Osteocyte (in vitro differentiated cells): Measurements from ENCODE around the gene RNF217. TPM values are rescaled to one million over a fixed set of nuclear protein-coding genes. Genes with fewer than 3 reads are reported as not detected.
A peak's percentile ranks its signal among the peaks of the same experiment; 100 is the strongest.

Experiments
- DNase-seq: peaks from one replicate; pipeline ENCODE4 v3.0.0; 2021; ENCODE audit warnings: mixed read lengths; ENCODE audit not compliant: unreplicated experiment; ENCODE audit errors: extremely low spot score
- H3K27ac Mint-ChIP-seq: one replicate; pipeline ENCODE4 v1.8.0; 2021; ENCODE audit warnings: mild to moderate bottlenecking, mixed read lengths; ENCODE audit not compliant: unreplicated experiment
- H3K27me3 Mint-ChIP-seq: one replicate; pipeline ENCODE4 v1.8.0; 2021; ENCODE audit warnings: mixed read lengths; ENCODE audit not compliant: unreplicated experiment
- H3K36me3 Mint-ChIP-seq: one replicate; pipeline ENCODE4 v1.8.0; 2021; ENCODE audit warnings: mixed read lengths; ENCODE audit not compliant: unreplicated experiment
- H3K4me1 Mint-ChIP-seq: one replicate; pipeline ENCODE4 v1.8.0; 2021; ENCODE audit warnings: mixed read lengths; ENCODE audit not compliant: unreplicated experiment
- H3K4me3 Mint-ChIP-seq: one replicate; pipeline ENCODE4 v1.8.0; 2021; ENCODE audit warnings: mild to moderate bottlenecking, moderate library complexity, mixed read lengths; ENCODE audit not compliant: unreplicated experiment
- H3K9me3 Mint-ChIP-seq: one replicate; pipeline ENCODE4 v1.8.0; 2021; ENCODE audit warnings: mixed read lengths; ENCODE audit not compliant: unreplicated experiment
- CTCF ChIP-seq: fragments of 200-600 bp; sonication (generic); IDR thresholded peaks from 2 replicates; pipeline ENCODE4 v1.5.0; 2021; ENCODE audit warnings: antibody characterized with exemption, mild to moderate bottlenecking, moderate library complexity
- total RNA-seq: library from RNA; stranded (reverse); gene quantifications from 2 replicates; pipeline ENCODE4 v1.2.1, GENCODE V29; 2021

RNF217 gene
- total RNA-seq, 1 donor from 2014 or later, result 75.7 TPM

GRCh38 chr6:125014661-125014957 lies 52.4 kb downstream of the RNF217 start:
- no peaks in the 10 kb centered on the region for H3K27me3 Mint-ChIP-seq
- no peak for TF ChIP-seq CTCF
- H3K9me3 Mint-ChIP-seq, result no peaks in the 10 kb centered on the region
- peaks cover 49% of the 10 kb centered on the region for H3K4me1 Mint-ChIP-seq
- peaks cover 19% of the 10 kb centered on the region for H3K36me3 Mint-ChIP-seq
- H3K4me3 Mint-ChIP-seq, result no peak overlapping the region
- DNase-seq, result no peak
- peak overlapping the region; percentile 77 for H3K27ac Mint-ChIP-seq

- H3K36me3 Mint-ChIP-seq, result peaks cover 18% of the 10 kb centered on the region
- no peak overlapping the region for H3K4me3 Mint-ChIP-seq
- peak overlapping the region; percentile 50 for H3K27ac Mint-ChIP-seq
- H3K4me1 Mint-ChIP-seq, result peaks cover 43% of the 10 kb centered on the region
- H3K27me3 Mint-ChIP-seq, result no peaks in the 10 kb centered on the region
- DNase-seq, result no peak
- TF ChIP-seq CTCF, result no peak
- H3K9me3 Mint-ChIP-seq, result no peaks in the 10 kb centered on the region
Observed at GRCh38 chr6:125015152-125015551, 52.9 kb downstream of the RNF217 start.

- peaks cover 30% of the 10 kb centered on the region for H3K4me1 Mint-ChIP-seq
- no peak for TF ChIP-seq CTCF
- no peaks in the 10 kb centered on the region for H3K27me3 Mint-ChIP-seq
- H3K9me3 Mint-ChIP-seq, result no peaks in the 10 kb centered on the region
- H3K36me3 Mint-ChIP-seq, result peaks cover 18% of the 10 kb centered on the region
- no peak overlapping the region for H3K4me3 Mint-ChIP-seq
- DNase-seq, result no peak
- no peak overlapping the region for H3K27ac Mint-ChIP-seq
Observed at GRCh38 chr6:125018136-125018535, 55.9 kb downstream of the RNF217 start.

GRCh38 chr6:125019281-125019680 lies 57.0 kb downstream of the RNF217 start:
- DNase-seq, result no peak
- no peak for TF ChIP-seq CTCF
- Mint-ChIP-seq H3K27me3 (no peaks in the 10 kb centered on the region), H3K4me3 (no peak overlapping the region), H3K36me3 (peaks cover 18% of the 10 kb centered on the region), H3K9me3 (no peaks in the 10 kb centered on the region), H3K4me1 (peaks cover 20% of the 10 kb centered on the region), H3K27ac (no peak overlapping the region)

GRCh38 chr6:125019918-125020317 lies 57.7 kb downstream of the RNF217 start:
- no peaks in the 10 kb centered on the region for H3K27me3 Mint-ChIP-seq
- peaks cover 15% of the 10 kb centered on the region for H3K4me1 Mint-ChIP-seq
- no peak overlapping the region for H3K27ac Mint-ChIP-seq
- no peak for DNase-seq
- no peaks in the 10 kb centered on the region for H3K9me3 Mint-ChIP-seq
- no peak for TF ChIP-seq CTCF
- no peak overlapping the region for H3K4me3 Mint-ChIP-seq
- H3K36me3 Mint-ChIP-seq, result peaks cover 18% of the 10 kb centered on the region
